Activated CD4-positive, CD25-positive, alpha-beta regulatory T cell (primary cell): Measurements from ENCODE around the gene CMA1.

Experiments used
- DNase-seq, 4 experiments: peaks; one replicate each; lab custom pipeline; 2025; lab: John Stamatoyannopoulos, UW

The CMA1 gene

GRCh38 chr14:24465805-24466204 is 42.3 kb downstream of the CMA1 start:
- no peak for DNase-seq

GRCh38 chr14:24465368-24465767 is 42.7 kb downstream of the CMA1 start:
- DNase-seq: no peak

- no peak for DNase-seq
Measured at GRCh38 chr14:24463884-24464785, 43.9 kb downstream of the CMA1 start.

- no peak for DNase-seq
Measured at GRCh38 chr14:24463017-24463883, 44.8 kb downstream of the CMA1 start.

- DNase-seq: no peak
Measured at GRCh38 chr14:24461336-24461735, 46.7 kb downstream of the CMA1 start.

- no peak for DNase-seq
Measured at GRCh38 chr14:24459331-24459730, 48.7 kb downstream of the CMA1 start.

- DNase-seq: no peak
Measured at GRCh38 chr14:24458736-24459135, 49.3 kb downstream of the CMA1 start.

GRCh38 chr14:24456980-24457379 is 51.1 kb downstream of the CMA1 start:
- no peak for DNase-seq
